ENCODE results near the gene FAM3C.
A peak's percentile ranks its signal among the peaks of the same experiment; 100 is the strongest.

Gene FAM3C

GRCh38 chr7:121355574-121355973 is 40.5 kb downstream of the FAM3C start:
- no peak overlapping the region for H3K14ac ChIP-seq (ENCODE audit: low read length in 2 of 2)
- no peak overlapping the region for H4K91ac ChIP-seq (ENCODE audit: low read length)
- H2BK120ac ChIP-seq (ENCODE audit: low read depth, low read length) = no peak overlapping the region
- H3K27ac ChIP-seq (ENCODE audit: low read length, poor library complexity, severe bottlenecking) = no peak overlapping the region
- H2BK15ac ChIP-seq (ENCODE audit: low read depth, poor library complexity, severe bottlenecking) = no peak overlapping the region
- no peak overlapping the region for H2BK5ac ChIP-seq (ENCODE audit: low read depth, low read length, poor library complexity, severe bottlenecking)
- no peak overlapping the region for H3K23ac ChIP-seq (ENCODE audit: low read length in 2 of 2)
- H3K4me1 ChIP-seq (ENCODE audit: control insufficient read depth, insufficient read depth, low read depth, low read length) = no peaks in the 10 kb centered on the region
- no CpG with 5 or more reads among the region's 2 CpGs for WGBS
- peaks cover 8 to 100% of the 10 kb centered on the region in 2 experiments for H3K36me3 ChIP-seq (ENCODE audit: control insufficient read depth in 1 of 2, insufficient read depth in 2 of 2, low read depth in 1 of 2, low read length in 2 of 2)
- H4K8ac ChIP-seq (ENCODE audit: low read length) = no peak overlapping the region
- no peak overlapping the region for H2BK12ac ChIP-seq (ENCODE audit: low read length in 2 of 2)
- no peaks in the 10 kb centered on the region for H3K27me3 ChIP-seq (ENCODE audit: control insufficient read depth in 1 of 2, insufficient read depth in 1 of 2, low read length in 2 of 2)
- no peak overlapping the region for H3K18ac ChIP-seq (ENCODE audit: low read depth in 1 of 2, low read length in 2 of 2)
- H3K4ac ChIP-seq (ENCODE audit: low read depth in 1 of 2, low read length in 2 of 2) = no peak overlapping the region
- no peak overlapping the region for H3K4me2 ChIP-seq (ENCODE audit: low read length, poor library complexity, severe bottlenecking)
- no peaks in the 10 kb centered on the region for H3K9me3 ChIP-seq (ENCODE audit: control insufficient read depth, low read length)
- H2AK5ac ChIP-seq (ENCODE audit: low read length, severe bottlenecking) = no peak overlapping the region
- no peak overlapping the region for H2AFZ ChIP-seq (ENCODE audit: low read depth, low read length)
- H3K9ac ChIP-seq (ENCODE audit: low read length) = no peak overlapping the region
- H3K4me3 ChIP-seq (ENCODE audit: insufficient read depth in 1 of 2, low read depth in 1 of 2, low read length in 2 of 2) = no peak overlapping the region
- DNase-seq = no peak
- H3K79me1 ChIP-seq (replicated peaks; ENCODE audit: low read length, poor library complexity, severe bottlenecking) = peaks cover 13% of the 10 kb centered on the region

- H3K4me2 ChIP-seq (ENCODE audit: low read length, poor library complexity, severe bottlenecking) = no peak overlapping the region
- no peak overlapping the region for H3K14ac ChIP-seq (ENCODE audit: low read length in 2 of 2)
- H2BK120ac ChIP-seq (ENCODE audit: low read depth, low read length) = no peak overlapping the region
- H3K18ac ChIP-seq (ENCODE audit: low read depth in 1 of 2, low read length in 2 of 2) = no peak overlapping the region
- H3K36me3 ChIP-seq (ENCODE audit: control insufficient read depth in 1 of 2, insufficient read depth in 2 of 2, low read depth in 1 of 2, low read length in 2 of 2) = peaks cover 5 to 80% of the 10 kb centered on the region in 2 experiments
- H2BK5ac ChIP-seq (ENCODE audit: low read depth, low read length, poor library complexity, severe bottlenecking) = no peak overlapping the region
- H3K4ac ChIP-seq (ENCODE audit: low read depth in 1 of 2, low read length in 2 of 2) = no peak overlapping the region
- no peak overlapping the region for H2BK12ac ChIP-seq (ENCODE audit: low read length in 2 of 2)
- H3K9me3 ChIP-seq (ENCODE audit: control insufficient read depth, low read length) = no peaks in the 10 kb centered on the region
- no peak overlapping the region for H3K4me3 ChIP-seq (ENCODE audit: insufficient read depth in 1 of 2, low read depth in 1 of 2, low read length in 2 of 2)
- H4K8ac ChIP-seq (ENCODE audit: low read length) = no peak overlapping the region
- H4K91ac ChIP-seq (ENCODE audit: low read length) = no peak overlapping the region
- no peak overlapping the region for H2AFZ ChIP-seq (ENCODE audit: low read depth, low read length)
- WGBS = 90% methylated on average over 2 of the region's 3 CpGs
- no peak for DNase-seq
- peaks cover 9% of the 10 kb centered on the region for H3K79me1 ChIP-seq (replicated peaks; ENCODE audit: low read length, poor library complexity, severe bottlenecking)
- H3K27me3 ChIP-seq (ENCODE audit: control insufficient read depth in 1 of 2, insufficient read depth in 1 of 2, low read length in 2 of 2) = no peaks in the 10 kb centered on the region
- no peak overlapping the region for H2BK15ac ChIP-seq (ENCODE audit: low read depth, poor library complexity, severe bottlenecking)
- H3K23ac ChIP-seq (ENCODE audit: low read length in 2 of 2) = no peak overlapping the region
- H3K9ac ChIP-seq (ENCODE audit: low read length) = no peak overlapping the region
- H3K27ac ChIP-seq (ENCODE audit: low read length, poor library complexity, severe bottlenecking) = no peak overlapping the region
- no peak overlapping the region for H2AK5ac ChIP-seq (ENCODE audit: low read length, severe bottlenecking)
- no peaks in the 10 kb centered on the region for H3K4me1 ChIP-seq (ENCODE audit: control insufficient read depth, insufficient read depth, low read depth, low read length)
Measured at GRCh38 chr7:121352323-121352722, 43.8 kb downstream of the FAM3C start.

GRCh38 chr7:121351682-121352081 is 44.4 kb downstream of the FAM3C start:
- no peak overlapping the region for H2BK12ac ChIP-seq (ENCODE audit: low read length in 2 of 2)
- no peak overlapping the region for H3K9ac ChIP-seq (ENCODE audit: low read length)
- H3K4ac ChIP-seq (ENCODE audit: low read depth in 1 of 2, low read length in 2 of 2) = no peak overlapping the region
- peaks cover 9% of the 10 kb centered on the region for H3K79me1 ChIP-seq (replicated peaks; ENCODE audit: low read length, poor library complexity, severe bottlenecking)
- H3K4me3 ChIP-seq (ENCODE audit: insufficient read depth in 1 of 2, low read depth in 1 of 2, low read length in 2 of 2) = no peak overlapping the region
- no peak overlapping the region for H4K91ac ChIP-seq (ENCODE audit: low read length)
- no peak overlapping the region for H4K8ac ChIP-seq (ENCODE audit: low read length)
- no peak overlapping the region for H3K4me2 ChIP-seq (ENCODE audit: low read length, poor library complexity, severe bottlenecking)
- no peak overlapping the region for H2BK15ac ChIP-seq (ENCODE audit: low read depth, poor library complexity, severe bottlenecking)
- H3K27ac ChIP-seq (ENCODE audit: low read length, poor library complexity, severe bottlenecking) = no peak overlapping the region
- H3K18ac ChIP-seq (ENCODE audit: low read depth in 1 of 2, low read length in 2 of 2) = no peak overlapping the region
- H3K14ac ChIP-seq (ENCODE audit: low read length in 2 of 2) = no peak overlapping the region
- no peak overlapping the region for H2BK5ac ChIP-seq (ENCODE audit: low read depth, low read length, poor library complexity, severe bottlenecking)
- H2BK120ac ChIP-seq (ENCODE audit: low read depth, low read length) = no peak overlapping the region
- no peaks in the 10 kb centered on the region for H3K4me1 ChIP-seq (ENCODE audit: control insufficient read depth, insufficient read depth, low read depth, low read length)
- no peaks in the 10 kb centered on the region for H3K27me3 ChIP-seq (ENCODE audit: control insufficient read depth in 1 of 2, insufficient read depth in 1 of 2, low read length in 2 of 2)
- no peak overlapping the region for H3K23ac ChIP-seq (ENCODE audit: low read length in 2 of 2)
- no peaks in the 10 kb centered on the region for H3K9me3 ChIP-seq (ENCODE audit: control insufficient read depth, low read length)
- H3K36me3 ChIP-seq (ENCODE audit: control insufficient read depth in 1 of 2, insufficient read depth in 2 of 2, low read depth in 1 of 2, low read length in 2 of 2) = peaks cover 5 to 80% of the 10 kb centered on the region in 2 experiments
- no peak overlapping the region for H2AK5ac ChIP-seq (ENCODE audit: low read length, severe bottlenecking)
- DNase-seq = no peak
- H2AFZ ChIP-seq (ENCODE audit: low read depth, low read length) = no peak overlapping the region

- H3K9me3 ChIP-seq (ENCODE audit: control insufficient read depth, low read length) = no peaks in the 10 kb centered on the region
- no peak overlapping the region for H3K4me3 ChIP-seq (ENCODE audit: insufficient read depth in 1 of 2, low read depth in 1 of 2, low read length in 2 of 2)
- WGBS = 93% methylated on average over 1 of the region's 1 CpG
- no peak overlapping the region for H3K9ac ChIP-seq (ENCODE audit: low read length)
- no peak overlapping the region for H3K18ac ChIP-seq (ENCODE audit: low read depth in 1 of 2, low read length in 2 of 2)
- H3K79me1 ChIP-seq (replicated peaks; ENCODE audit: low read length, poor library complexity, severe bottlenecking) = no peaks in the 10 kb centered on the region
- H2BK15ac ChIP-seq (ENCODE audit: low read depth, poor library complexity, severe bottlenecking) = no peak overlapping the region
- H3K36me3 ChIP-seq (ENCODE audit: control insufficient read depth in 1 of 2, insufficient read depth in 2 of 2, low read depth in 1 of 2, low read length in 2 of 2) = peaks cover 0 to 24% of the 10 kb centered on the region in 2 experiments
- no peak for DNase-seq
- H2BK5ac ChIP-seq (ENCODE audit: low read depth, low read length, poor library complexity, severe bottlenecking) = no peak overlapping the region
- H2BK12ac ChIP-seq (ENCODE audit: low read length in 2 of 2) = no peak overlapping the region
- no peak overlapping the region for H3K14ac ChIP-seq (ENCODE audit: low read length in 2 of 2)
- no peaks in the 10 kb centered on the region for H3K27me3 ChIP-seq (ENCODE audit: control insufficient read depth in 1 of 2, insufficient read depth in 1 of 2, low read length in 2 of 2)
- H4K91ac ChIP-seq (ENCODE audit: low read length) = peak overlapping the region; percentile 68
- no peak overlapping the region for H2BK120ac ChIP-seq (ENCODE audit: low read depth, low read length)
- H3K27ac ChIP-seq (ENCODE audit: low read length, poor library complexity, severe bottlenecking) = no peak overlapping the region
- no peak overlapping the region for H3K4me2 ChIP-seq (ENCODE audit: low read length, poor library complexity, severe bottlenecking)
- H4K8ac ChIP-seq (ENCODE audit: low read length) = peak overlapping the region; percentile 41
- no peak overlapping the region for H3K4ac ChIP-seq (ENCODE audit: low read depth in 1 of 2, low read length in 2 of 2)
- H2AK5ac ChIP-seq (ENCODE audit: low read length, severe bottlenecking) = no peak overlapping the region
- H2AFZ ChIP-seq (ENCODE audit: low read depth, low read length) = no peak overlapping the region
- H3K4me1 ChIP-seq (ENCODE audit: control insufficient read depth, insufficient read depth, low read depth, low read length) = peaks cover 4% of the 10 kb centered on the region
- H3K23ac ChIP-seq (ENCODE audit: low read length in 2 of 2) = no peak overlapping the region
Measured at GRCh38 chr7:121344497-121344896, 51.6 kb downstream of the FAM3C start.
